Transverse colon (tissue), 3 donors: ENCODE data around the gene SEC31A.
"Not testable (repeated sequence)": the region's sequence is repeated elsewhere in the genome, so short reads cannot be mapped to it uniquely, and the experiment has no call there.

Source experiments
- EP300 ChIP-seq: sonication (generic); formaldehyde crosslinking; IDR thresholded peaks from one replicate; pipeline ENCODE4 v1.6.1; 2017; ENCODE audit warnings: antibody characterized with exemption, low read depth
- POLR2A ChIP-seq: fragments of 450-650 bp; IDR thresholded peaks from one replicate; pipeline ENCODE4 v1.6.1; 2016; ENCODE audit warnings: antibody characterized with exemption, mild to moderate bottlenecking, moderate library complexity
- TF ChIP-seq, protein P1 (sequence below), 5 experiments: fragments of 200-600 bp in 3 of 5; fragments of 450-650 bp in 2 of 5; sonication (generic) in 3 of 5; IDR thresholded peaks; 1 replicate in 2 of 5; 2 replicates in 3 of 5; pipeline ENCODE4 v1.5.1; 2016 to 2017; ENCODE audit warnings: antibody characterized with exemption in 5 of 5, inconsistent platforms in 3 of 5, mild to moderate bottlenecking in 2 of 5, moderate library complexity in 1 of 5

GRCh38 chr4:82913968-82914367, 23.0 kb upstream of the SEC31A start:
- TF ChIP-seq, protein P1, sequence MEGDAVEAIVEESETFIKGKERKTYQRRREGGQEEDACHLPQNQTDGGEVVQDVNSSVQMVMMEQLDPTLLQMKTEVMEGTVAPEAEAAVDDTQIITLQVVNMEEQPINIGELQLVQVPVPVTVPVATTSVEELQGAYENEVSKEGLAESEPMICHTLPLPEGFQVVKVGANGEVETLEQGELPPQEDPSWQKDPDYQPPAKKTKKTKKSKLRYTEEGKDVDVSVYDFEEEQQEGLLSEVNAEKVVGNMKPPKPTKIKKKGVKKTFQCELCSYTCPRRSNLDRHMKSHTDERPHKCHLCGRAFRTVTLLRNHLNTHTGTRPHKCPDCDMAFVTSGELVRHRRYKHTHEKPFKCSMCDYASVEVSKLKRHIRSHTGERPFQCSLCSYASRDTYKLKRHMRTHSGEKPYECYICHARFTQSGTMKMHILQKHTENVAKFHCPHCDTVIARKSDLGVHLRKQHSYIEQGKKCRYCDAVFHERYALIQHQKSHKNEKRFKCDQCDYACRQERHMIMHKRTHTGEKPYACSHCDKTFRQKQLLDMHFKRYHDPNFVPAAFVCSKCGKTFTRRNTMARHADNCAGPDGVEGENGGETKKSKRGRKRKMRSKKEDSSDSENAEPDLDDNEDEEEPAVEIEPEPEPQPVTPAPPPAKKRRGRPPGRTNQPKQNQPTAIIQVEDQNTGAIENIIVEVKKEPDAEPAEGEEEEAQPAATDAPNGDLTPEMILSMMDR (IDR thresholded peaks at IDR 0.05), result not testable (repeated sequence)
- TF ChIP-seq POLR2A, EP300: not testable (repeated sequence)
